HG02610 (cell line): ENCODE results near the gene RNF207.

Experiments
- ATAC-seq: cut with Tn5 transposase; IDR thresholded peaks from one replicate; pipeline ENCODE4 v1.9.1; 2021; ENCODE audit warnings: mild to moderate bottlenecking, moderate library complexity; ENCODE audit not compliant: unreplicated experiment

Gene RNF207

DNA sequence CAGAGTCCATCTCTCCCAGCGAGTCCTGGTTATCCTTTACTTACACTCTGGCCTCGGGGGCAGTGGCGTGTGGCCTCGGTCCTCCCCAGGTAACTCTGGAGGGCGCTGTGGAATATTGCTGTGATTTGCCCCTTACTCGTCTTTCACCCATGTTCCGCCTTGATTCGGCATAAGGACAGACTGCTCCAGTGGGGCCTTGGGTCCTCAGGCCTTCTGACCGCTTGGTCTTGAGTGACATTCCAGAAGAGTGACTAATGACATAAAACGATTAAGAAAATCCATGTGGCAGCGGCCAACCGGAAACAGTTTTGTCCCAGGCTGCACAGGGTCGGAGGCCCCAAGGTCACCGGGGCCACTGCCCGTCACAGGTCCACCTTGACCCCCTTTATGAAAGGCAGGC, 18.8 kb downstream of the RNF207 start:
- ATAC-seq: no peak

DNA sequence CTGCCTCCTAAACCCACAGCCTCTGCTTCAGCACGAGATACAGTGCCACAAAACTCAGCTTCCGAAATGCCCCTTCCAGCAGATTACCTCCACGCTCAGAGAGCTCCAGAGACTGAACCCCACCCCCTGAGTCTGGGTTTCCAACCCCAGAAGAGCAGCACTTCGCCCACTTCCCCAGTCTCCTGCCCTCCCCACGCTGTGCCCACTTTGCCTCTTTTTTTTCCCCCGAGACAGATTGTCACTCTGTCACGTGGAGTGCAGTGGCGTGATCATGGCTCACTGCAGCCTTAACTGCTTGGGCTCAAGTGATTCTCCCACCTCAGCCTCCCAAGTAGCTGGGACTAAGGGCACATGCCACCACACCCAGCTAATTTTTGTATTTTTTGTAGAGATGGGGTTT, 19.7 kb downstream of the RNF207 start:
- no peak for ATAC-seq

DNA sequence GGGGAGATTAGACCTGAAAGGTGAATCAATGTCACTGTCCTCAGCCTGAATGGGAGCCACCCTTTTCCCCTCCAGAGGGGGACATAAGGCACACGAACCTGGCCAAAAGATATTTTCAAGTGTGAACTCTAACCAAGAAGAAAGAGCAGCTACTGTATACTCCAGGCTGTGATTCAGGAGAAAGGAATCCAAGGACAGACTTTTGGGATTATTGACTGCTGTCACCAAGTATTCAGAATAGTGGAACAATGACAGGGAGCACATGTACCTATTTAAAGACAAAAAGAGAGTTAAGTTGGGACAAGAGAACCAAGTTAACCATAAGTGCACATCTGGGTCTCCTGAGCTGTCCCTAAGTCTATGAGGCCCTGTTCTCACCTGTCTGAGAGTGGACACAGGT, 27.5 kb downstream of the RNF207 start:
- ATAC-seq: no peak

DNA sequence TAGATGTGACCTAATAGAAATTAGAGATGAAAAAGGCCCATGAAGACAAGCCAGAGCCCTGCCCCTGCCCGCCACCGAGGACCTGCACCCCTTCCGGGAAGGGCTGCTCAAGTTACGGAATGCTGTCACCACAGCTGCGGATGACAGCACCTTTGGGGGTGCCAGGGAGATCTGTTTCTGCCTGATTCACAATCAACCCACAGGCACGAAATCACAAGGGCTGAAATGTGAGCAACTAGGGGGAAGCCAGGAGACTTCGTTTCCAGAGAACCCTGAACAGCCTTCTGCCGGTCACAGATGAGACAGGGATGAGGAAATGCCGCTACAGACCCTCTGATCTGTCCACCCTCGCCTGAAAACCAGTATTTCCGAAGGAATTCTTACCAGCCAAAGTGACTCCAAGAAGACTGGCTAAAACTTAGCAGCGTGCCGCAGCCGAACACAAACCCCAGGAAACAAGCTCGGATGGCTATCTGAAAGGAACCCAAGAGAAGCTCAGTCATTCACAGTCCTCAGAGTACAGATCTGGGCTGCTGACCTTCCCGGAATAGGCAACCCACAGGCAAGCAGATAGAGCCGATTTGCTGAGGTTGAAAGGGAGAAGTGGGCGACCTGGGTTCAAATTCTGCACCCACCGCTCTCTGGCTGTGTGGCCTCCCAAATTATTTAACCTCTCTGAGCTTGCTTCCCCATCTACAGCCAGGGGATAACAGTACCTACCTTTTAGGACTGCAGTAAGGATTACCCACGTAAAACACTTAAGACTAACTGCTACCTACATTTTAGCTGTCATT, 28.8 kb downstream of the RNF207 start:
- ATAC-seq: no peak

DNA sequence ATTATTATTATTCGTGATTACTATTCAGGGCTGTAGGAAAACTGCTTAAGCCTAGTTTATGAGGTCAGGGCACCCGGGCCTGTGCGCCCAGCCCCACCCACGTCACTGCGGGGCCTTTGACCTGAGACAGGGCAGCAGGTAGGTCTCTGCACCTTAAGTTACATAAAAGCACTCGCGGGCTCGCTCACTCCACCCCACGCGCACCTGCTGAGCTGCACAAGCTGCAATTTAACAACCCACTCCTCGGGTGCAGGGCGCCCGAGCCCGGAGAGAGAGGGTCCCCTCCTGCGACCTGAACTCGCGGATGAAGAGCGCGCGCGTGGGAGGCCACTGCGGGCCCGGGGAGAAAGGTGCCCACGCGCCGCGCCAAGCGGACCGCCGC, 29.4 kb downstream of the RNF207 start:
- ATAC-seq: peak; percentile 12

DNA sequence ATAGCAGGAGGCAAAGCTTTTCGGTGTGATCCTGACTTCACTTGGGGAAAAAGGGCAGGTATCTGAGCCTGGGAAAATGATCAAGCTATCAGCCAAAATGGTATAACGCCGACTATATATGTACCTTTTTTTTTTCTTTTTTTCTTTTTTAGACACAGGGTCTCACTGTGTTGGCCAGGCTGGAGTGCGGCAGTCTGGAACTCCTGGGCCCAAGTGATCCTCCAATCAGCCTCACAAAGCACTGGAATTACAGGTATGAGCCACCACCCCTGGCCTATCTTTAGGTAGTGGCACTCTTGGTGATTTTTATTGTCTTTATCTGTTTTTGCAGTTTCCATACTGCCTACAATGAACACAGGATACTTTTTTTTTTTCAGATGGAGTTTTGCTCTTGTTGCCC, 31.2 kb downstream of the RNF207 start:
- no peak for ATAC-seq

DNA sequence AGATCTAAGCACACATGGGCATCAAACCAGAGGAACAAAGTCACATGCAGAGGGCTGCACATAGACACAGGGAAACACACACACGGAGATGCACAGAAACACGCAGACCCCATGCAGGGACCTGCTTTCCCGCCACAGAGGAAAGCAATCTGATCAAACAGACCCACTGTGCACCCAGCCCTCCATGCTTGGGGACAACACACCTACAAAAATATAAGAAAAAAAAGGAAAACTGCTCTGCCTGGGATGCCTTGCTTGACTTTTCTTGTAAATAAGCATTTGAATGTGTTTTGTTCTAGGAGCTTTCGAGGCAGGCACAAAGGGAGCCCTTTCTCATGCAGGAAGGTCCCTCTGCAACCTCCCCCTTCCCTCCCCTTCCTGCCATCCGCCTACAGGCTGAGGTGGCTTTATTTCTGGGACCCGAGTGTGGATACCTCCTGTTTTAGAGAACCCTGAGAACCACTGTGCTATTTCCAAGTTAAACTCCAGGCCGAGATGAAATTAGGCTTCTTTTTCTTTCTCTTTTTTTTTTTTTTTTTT, 33.4 kb downstream of the RNF207 start:
- ATAC-seq: no peak

DNA sequence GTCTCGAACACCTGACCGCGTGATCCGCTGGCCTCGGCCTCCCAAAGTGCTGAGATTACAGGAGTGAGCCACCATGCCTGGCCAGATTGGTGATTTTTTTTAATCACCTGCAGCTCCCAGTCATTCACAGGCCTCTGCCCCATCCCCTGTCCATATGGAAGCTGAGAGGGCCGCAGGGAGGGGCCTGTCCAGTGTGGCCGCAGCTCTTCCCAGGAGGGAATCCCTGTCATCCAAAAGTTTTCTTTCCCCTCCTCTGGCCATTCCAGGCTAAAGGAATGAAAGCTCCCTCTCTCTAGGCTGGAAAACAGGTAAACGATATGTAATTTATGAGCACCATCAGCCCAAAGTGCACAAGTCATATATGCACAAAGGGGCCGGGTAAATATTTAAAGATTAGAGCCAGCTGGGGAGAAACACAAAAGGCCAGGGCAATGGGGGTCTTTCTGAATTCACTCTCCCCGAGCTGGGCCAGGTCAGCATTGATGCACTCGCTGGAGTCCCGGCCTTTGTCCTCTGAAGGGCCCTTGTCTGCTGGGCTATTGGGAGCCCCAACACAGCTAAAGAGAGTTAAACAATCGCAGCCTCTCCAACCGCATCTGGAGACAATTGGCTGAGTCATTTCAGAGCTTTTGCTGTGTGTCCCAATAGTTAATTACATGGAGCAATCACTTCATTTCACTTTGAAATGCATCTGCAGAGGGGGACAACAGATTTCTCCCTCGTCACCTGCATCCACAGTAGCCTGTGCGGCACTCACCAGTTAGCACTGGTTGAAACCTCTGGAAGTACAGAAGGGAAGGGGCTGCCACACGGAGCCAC, 34.2 kb downstream of the RNF207 start:
- ATAC-seq: no peak

DNA sequence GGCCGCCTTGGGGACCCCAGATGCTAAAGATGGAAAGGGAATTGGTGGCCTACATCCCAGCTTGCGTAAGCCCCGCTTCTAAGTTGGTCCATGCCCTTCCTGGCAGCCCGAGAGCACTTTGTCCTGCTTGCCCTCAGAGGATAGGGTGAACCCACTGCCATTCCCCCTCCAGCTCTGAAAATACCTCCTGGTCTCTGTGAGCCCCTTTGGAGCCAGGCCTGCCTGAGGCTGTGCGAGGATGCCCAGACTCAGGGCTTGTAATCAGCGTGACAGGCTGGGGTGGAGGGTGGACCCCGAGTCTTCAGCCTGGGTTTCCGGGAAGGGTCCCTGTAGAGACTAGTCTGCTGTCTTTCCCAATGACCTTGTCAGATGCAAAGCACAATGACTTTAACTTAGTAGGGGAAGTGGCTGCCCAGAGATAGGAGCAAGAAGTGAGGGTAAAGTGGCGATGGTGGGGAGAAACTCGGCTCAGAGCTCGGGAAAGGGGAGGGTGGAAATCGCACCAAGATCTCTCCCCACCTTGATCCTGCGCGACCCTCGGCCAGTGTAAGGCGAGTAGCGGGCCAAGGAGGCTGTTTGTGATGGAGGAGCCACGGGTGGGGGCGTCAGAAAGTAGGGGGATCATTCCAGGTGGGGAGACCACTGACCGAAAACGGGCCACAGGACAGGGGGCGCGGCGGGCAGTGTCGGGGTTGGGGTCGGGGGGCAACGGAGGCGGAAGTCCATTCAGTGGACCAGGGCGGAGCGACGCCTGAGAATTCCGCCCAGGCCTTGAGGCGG, 35.4 kb downstream of the RNF207 start:
- no peak for ATAC-seq

DNA sequence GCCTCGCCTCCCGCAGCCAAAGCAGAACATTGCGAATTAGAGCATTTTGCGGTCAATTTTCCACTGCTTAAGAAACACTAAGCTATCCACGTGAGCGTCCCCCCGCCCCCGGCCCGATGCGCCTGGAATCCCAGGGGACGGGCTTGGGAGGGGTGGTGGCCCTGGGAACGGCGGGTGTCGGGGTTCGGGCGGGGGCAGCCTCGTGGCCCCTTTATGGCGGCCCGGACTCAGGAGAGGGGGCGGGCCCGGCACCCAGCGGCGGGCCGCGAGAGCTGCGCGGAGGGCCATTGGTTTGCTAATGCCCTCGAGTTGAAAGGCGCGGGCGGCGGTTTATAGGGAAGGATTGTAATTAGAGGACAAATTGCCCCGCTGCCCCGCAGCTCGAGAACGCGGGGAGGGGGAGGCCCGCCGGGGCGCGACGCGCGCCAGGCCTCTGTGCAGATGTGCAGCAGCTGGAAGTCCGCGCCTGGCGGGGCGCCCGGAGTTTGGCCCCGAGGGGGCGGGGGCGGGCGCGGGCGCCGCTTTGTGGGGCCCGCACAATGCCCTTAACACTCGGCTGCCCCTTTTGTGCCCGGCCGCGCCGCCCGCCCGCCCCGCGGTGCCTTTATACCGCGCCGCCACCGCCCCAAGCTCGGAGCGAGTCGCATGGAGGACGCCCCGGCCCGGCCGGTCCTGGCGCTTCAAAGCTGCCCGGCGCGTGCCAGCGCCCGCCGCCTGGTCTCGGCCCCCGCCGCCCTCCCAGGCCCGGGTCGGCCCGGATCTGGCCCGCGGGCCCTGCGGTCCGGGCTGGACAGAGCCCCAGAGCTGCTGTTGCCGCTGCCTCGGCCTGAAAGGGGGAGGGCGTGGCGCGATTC, 36.2 kb downstream of the RNF207 start:
- ATAC-seq: no peak

DNA sequence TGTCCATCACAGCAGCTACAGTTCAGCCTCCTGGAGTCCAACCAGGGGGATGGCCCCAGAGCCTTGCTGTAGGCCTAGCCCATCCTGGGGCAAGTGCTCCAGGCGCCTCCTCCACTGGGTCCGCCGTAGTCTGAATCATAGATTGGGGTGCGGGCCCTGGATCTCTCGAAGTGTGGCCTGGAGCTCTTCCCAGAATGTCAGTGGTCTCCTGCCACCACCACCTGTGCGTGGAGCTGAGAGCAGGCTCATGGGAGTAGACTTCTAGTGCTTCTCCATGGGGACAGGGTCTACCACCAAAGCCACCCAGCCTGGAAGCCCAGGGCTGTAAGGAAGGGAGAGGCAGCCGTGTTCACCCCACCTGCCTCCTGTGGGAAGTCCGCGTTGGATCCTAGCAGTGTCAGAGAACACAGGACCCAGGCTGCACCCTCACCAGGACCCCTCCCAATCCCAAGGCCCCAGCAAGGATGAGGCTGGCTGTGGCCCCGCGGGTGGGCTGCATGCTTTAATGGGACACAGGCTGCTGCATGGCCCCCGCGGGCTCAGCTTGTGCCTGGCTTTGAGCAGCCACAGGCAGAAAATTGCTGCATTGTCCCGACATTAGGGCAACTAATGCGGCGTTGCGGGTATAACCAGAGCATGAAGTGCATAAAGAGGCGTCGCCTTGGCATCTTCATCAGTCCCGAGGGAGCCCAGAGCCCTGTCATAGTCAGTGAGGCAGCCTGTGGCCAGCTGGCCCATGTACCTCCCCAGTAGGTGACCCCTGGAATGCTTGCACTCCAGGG, 37.3 kb downstream of the RNF207 start:
- no peak for ATAC-seq

DNA sequence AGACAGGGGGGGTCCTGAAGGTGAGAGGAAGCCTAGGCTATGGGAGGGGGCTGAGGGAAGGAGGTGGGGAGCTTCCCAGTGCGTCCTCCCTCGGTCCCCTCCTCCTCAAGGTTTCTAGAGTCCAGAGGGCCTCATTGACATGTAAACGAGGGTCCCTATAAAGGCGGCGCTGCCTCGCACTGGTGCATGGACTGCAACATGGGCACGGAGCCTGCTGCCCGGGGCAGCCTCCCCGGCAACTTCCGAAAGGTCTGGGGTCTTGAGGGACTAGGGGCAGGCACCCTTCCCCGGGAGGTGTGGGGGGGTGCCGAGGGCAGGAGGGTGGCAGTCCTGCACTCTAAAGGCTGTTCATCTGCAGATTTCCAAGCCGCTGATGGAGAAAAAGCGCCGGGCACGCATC, 38.1 kb downstream of the RNF207 start, which contains the start of gene HES3:
HES3 (plus strand) TSS at position 187 of the 400 bp plus-strand sequence; CDS start at position 374, 187 bp downstream.
- no peak for ATAC-seq

DNA sequence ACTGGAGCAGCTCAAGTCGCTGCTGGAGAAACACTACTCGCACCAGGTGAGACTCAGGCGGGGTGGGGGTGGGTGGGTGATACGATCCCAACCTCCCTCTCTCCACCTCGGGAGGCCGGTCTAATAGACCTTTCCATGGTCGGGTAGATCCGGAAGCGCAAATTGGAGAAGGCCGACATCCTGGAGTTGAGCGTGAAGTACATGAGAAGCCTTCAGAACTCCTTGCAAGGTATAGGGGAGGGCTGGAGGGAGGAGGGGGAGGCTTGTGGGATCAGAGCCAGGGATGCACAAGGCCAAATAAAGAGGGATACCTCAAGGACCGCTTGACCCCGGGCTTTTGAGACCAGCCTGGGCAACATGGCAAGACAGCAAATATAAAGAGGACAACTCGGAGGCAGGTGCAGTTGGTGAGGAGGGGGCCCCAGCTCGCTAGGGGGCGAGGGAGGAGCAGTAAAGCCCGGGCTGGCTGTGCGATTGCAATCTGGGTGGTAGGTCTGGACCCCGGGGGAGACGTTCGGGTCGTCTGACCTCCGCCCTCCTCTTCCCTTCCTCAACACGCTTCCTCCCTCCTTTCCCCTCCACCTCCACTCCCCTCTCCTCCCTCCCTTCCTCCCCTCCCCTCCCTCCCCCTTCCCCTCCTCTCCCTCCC, 38.6 kb downstream of the RNF207 start:
- ATAC-seq: no peak

DNA sequence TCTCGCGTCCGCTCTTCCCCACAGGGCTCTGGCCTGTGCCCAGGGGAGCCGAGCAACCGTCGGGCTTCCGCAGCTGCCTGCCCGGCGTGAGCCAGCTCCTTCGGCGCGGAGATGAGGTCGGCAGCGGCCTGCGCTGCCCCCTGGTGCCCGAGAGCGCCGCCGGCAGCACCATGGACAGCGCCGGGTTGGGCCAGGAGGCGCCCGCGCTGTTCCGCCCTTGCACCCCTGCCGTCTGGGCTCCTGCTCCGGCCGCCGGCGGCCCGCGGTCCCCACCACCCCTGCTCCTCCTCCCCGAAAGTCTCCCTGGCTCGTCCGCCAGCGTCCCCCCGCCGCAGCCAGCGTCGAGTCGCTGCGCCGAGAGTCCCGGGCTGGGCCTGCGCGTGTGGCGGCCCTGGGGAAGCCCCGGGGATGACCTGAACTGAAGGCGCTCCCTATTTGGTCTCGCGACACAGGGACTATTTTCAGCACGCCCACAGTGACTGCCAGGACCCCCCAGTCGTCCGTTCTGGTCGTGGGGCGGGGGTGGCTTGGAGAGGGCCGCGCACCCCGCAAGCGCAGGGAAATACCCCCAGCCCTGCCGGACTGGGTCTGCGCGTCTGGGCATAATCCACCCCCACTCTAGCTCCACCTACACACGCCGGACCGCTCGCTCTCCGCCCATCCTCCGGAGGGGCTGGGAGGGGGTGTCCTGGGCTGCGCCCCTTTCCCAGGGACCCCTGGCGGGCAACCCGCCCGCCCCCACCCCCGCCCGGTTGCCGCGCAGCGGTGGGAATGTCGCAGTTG, 39.4 kb downstream of the RNF207 start:
- ATAC-seq: no peak

DNA sequence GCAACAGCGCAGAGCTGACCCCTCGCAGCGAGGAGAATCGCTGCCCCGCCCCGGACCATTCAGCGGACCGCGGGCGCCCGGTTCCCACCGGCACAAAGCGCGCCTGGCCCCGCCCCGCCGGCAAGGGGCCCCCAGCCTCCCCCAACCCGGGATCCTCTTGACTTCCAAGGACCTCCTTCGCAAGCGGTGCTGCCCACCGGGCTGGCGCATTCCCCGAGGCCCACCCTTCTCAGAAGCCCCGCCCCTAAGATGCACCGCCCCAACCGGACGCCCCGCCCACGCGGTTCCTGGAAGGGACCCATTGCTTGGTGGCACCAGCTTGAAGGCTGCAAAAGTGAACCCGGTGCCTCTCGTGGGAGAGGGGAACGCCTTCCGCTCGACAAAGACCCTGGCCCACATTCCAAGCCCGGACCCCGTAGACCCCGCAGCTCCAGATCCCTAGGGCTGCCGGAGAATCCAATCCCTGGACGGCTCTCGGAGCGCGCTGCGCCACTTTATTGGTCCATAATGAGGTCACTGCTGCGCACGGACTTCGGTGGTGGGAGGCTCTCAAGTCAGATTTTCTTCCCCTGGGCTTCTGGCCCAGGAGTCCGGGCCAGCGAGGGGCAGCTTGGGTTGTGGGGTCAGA, 40.1 kb downstream of the RNF207 start:
- ATAC-seq: no peak

DNA sequence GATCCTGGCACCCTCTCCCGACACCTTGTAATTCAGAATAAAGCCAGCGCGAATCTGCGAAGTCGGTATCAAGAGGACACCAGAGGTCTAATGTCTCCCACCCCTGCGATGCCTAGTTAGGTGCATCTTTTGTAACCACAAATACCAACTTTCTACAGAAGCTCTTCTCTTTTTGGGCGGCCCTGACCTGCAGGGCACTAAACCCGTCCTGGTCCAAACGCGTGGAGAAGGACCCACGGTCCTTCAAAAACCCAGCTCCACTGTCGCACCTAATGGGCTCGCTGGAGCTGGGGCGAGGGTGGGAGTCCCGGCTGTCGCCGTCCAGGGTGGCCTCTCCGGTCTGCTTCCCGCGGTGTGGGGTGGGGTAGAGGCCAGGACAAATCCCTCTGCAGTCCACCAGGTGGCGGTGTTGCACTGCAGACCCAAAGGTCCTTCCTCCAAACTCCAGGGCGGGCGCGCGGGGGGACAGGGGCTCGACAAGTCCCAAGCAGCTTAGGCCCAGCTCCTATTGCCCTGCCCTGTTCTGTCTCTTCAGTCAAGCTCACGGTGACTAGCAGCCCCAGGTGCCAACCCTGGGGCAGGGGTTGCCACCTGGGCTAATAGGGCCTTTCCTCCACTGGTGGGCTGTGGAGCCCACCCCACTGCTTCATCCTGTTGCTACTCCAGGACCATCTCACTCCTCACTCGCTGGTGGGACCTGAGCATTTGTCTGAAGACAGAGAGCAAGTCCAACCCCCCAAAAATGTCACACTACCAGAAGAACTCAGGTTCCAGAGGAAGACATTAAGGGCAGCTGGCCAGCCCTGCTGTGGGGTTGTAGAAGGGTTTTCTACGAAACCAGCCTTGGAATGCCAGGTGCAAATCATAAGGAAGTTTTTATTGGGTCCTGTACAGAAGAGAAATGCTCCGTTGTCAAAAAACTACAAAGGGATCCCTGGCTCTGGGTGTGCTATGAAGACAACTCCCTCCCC, 40.9 kb downstream of the RNF207 start:
- ATAC-seq: no peak

DNA sequence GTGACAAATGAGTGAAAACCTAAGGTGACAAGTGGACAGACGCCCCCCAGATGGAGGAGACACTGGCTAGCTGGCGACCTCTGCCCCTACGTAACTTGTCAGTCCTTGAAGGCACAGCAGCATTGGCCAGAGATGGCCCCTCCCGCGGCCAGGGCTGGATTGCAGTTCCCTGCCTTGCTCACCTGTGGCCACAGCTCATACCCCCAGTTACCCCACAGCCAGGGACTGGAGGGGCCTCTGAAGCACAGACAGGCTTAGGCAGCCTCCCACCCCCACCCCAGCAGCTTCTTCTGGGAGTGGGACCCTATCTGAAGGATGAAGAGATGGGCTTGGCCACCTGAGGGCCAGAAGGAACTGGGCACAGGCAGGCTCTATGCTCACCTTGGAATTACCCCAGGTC, 41.7 kb downstream of the RNF207 start:
- no peak for ATAC-seq
